ENCODE data around the gene IGSF10. TPM values are rescaled to one million over a fixed set of nuclear protein-coding genes. Genes with fewer than 3 reads are reported as not detected.

IGSF10 gene
- total and polyA plus RNA-seq, 4 donors = 0.24 to 1.6 (median 0.73) TPM

DNA sequence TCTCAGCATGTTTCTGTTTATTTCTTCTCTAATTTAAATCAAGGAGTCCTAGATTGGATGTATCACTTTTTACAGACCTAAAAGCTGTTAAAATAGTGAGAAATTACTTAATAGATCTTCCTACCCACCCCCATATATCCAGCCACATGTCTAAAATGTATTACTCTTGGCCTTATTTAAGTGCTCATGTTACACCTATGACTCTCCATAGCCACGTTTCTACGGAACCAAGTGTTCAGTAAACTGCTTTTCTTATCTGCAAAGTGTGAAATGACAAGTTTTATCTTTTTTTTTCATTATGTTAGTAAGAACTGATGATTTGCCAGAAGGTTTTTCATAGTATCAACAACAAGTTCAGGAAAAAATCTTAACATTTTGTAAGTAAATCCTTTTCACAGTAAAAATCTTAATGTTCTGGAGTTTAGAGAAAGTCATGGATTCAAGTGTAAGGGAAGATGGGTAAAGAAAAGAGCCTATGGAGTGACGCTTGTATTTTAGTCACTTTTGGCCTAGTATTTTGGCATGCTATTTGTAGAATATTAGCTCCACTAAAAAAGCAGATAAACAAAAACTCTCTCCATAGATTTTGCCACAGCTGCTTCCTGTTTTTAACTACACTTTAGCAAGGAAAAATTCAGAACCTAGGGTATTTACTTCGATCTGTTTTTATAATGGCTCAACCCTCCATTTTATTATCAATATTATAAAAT, 41.2 kb upstream of the IGSF10 start:
- Histone ChIP-seq H3K4me1 (ENCODE audit: control insufficient read depth in 4 of 4, insufficient read depth in 4 of 4, low read length in 3 of 4) (no peaks in the 10 kb centered on the region), H3K27ac (ENCODE audit: low read depth in 1 of 2, low read length in 2 of 2) (no peak overlapping the region), H3K9me3 (ENCODE audit: control insufficient read depth in 4 of 4, low read length in 3 of 4) (no peaks in the 10 kb centered on the region), H3K9ac (ENCODE audit: low read depth in 1 of 2, low read length in 2 of 2) (no peak overlapping the region), H3K27me3 (ENCODE audit: control insufficient read depth in 4 of 4, insufficient read depth in 4 of 4, low read length in 3 of 4) (no peaks in the 10 kb centered on the region), H3K4me3 (ENCODE audit: low read depth in 1 of 3, low read length in 3 of 3) (no peak overlapping the region), H3K36me3 (ENCODE audit: control insufficient read depth in 4 of 4, insufficient read depth in 3 of 4, low read depth in 1 of 4, low read length in 3 of 4) (no peaks in the 10 kb centered on the region)
- 70% methylated on average over 4 of the region's 4 CpGs for WGBS
- TF ChIP-seq FOXA2 (IDR thresholded peaks at IDR 0.05) = no peak
- no peak for DNase-seq (ENCODE audit: low spot score)

GRCh38 chr3:151501171-151501922, 40.5 kb upstream of the IGSF10 start:
- Histone ChIP-seq H3K4me3 (ENCODE audit: low read depth in 1 of 3, low read length in 3 of 3) (no peak overlapping the region), H3K9me3 (ENCODE audit: control insufficient read depth in 4 of 4, low read length in 3 of 4) (no peaks in the 10 kb centered on the region), H3K4me1 (ENCODE audit: control insufficient read depth in 4 of 4, insufficient read depth in 4 of 4, low read length in 3 of 4) (no peaks in the 10 kb centered on the region), H3K36me3 (ENCODE audit: control insufficient read depth in 4 of 4, insufficient read depth in 3 of 4, low read depth in 1 of 4, low read length in 3 of 4) (no peaks in the 10 kb centered on the region), H3K27me3 (ENCODE audit: control insufficient read depth in 4 of 4, insufficient read depth in 4 of 4, low read length in 3 of 4) (no peaks in the 10 kb centered on the region), H3K9ac (ENCODE audit: low read depth in 1 of 2, low read length in 2 of 2) (no peak overlapping the region), H3K27ac (ENCODE audit: low read depth in 1 of 2, low read length in 2 of 2) (no peak overlapping the region)
- WGBS = 54% methylated on average over 5 of the region's 5 CpGs
- DNase-seq (ENCODE audit: low spot score) = no peak
- no peak for TF ChIP-seq REST (IDR thresholded peaks at IDR 0.05)
- TF ChIP-seq ZBTB33 (IDR thresholded peaks at IDR 0.05) = no peak
- TF ChIP-seq GABPA (IDR thresholded peaks at IDR 0.05 in 1 of 2, conservative IDR thresholded peaks at IDR 0.05 in 1 of 2) = no peak
- no peak for TF ChIP-seq EGR1 (IDR thresholded peaks at IDR 0.05; ENCODE audit: low read depth in 2 of 2)
- no peak for TF ChIP-seq RXRA (IDR thresholded peaks at IDR 0.05)
- TF ChIP-seq, protein P1, sequence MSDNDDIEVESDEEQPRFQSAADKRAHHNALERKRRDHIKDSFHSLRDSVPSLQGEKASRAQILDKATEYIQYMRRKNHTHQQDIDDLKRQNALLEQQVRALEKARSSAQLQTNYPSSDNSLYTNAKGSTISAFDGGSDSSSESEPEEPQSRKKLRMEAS (IDR thresholded peaks at IDR 0.05) = no peak
- TF ChIP-seq ATF3 (IDR thresholded peaks at IDR 0.05) = no peak
- no peak for TF ChIP-seq HNF4A (conservative IDR thresholded peaks at IDR 0.05)
- TF ChIP-seq NR2F2 (IDR thresholded peaks at IDR 0.05) = no peak
- TF ChIP-seq SP1 (IDR thresholded peaks at IDR 0.05) = no peak
- no peak for TF ChIP-seq HNF4G (IDR thresholded peaks at IDR 0.05)
- TF ChIP-seq FOXA1 (IDR thresholded peaks at IDR 0.05) = no peak
- TF ChIP-seq TAF1 (conservative IDR thresholded peaks at IDR 0.05) = no peak
- TF ChIP-seq JUND (IDR thresholded peaks at IDR 0.05) = no peak
- TF ChIP-seq, protein P2, sequence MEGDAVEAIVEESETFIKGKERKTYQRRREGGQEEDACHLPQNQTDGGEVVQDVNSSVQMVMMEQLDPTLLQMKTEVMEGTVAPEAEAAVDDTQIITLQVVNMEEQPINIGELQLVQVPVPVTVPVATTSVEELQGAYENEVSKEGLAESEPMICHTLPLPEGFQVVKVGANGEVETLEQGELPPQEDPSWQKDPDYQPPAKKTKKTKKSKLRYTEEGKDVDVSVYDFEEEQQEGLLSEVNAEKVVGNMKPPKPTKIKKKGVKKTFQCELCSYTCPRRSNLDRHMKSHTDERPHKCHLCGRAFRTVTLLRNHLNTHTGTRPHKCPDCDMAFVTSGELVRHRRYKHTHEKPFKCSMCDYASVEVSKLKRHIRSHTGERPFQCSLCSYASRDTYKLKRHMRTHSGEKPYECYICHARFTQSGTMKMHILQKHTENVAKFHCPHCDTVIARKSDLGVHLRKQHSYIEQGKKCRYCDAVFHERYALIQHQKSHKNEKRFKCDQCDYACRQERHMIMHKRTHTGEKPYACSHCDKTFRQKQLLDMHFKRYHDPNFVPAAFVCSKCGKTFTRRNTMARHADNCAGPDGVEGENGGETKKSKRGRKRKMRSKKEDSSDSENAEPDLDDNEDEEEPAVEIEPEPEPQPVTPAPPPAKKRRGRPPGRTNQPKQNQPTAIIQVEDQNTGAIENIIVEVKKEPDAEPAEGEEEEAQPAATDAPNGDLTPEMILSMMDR (IDR thresholded peaks at IDR 0.05; ENCODE audit: low read depth, low read length, missing input control) = no peak
- TF ChIP-seq FOXA2 (IDR thresholded peaks at IDR 0.05) = no peak
- no peak for TF ChIP-seq RAD21 (IDR thresholded peaks at IDR 0.05)
- no peak for TF ChIP-seq YY1 (IDR thresholded peaks at IDR 0.05)
